ENCODE measurements around the gene PVRIG. TPM values are rescaled to one million over a fixed set of nuclear protein-coding genes. Genes with fewer than 3 reads are reported as not detected.
"Not testable (repeated sequence)": the region's sequence is repeated elsewhere in the genome, so short reads cannot be mapped to it uniquely, and the experiment has no call there.

The PVRIG gene
- total RNA-seq, 1 donor from 2014 or later = not detected

DNA sequence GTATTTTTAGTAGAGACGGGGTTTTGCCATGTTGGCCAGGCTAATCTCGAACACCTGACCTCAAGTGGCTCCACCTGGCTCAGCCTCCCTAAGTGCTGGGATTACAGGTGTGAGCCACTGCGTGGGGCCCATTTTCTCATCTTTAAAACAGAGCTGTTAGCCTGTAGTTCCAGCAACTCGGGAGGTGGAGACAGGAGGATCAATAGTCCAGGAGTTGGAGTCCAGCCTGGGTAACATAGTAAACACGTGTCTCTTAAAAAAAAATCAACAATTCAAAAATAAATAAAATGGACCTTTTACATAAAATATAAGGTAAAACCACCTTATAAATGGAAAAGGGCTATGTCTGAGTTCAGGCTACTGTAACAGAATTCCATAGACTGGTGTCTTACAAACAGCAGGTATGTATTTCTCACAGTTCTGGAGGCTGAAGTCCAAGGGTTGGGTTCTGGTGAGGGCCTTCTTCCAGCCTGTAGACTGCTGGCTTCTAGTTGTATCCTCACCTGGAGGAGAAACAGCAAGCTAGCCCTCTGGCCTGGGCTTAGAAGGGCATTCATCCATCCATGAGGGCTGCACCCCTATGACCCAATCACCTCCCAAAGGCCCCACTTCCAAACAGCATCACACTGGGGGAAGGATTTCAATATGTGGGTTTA lies 7.0 kb upstream of the PVRIG start:
- no peak overlapping the region for H3K4me3 ChIP-seq (ENCODE audit: insufficient read depth, low read depth, low read length)
- no peak for TF ChIP-seq EZH2 (IDR thresholded peaks at IDR 0.05; ENCODE audit: insufficient read depth, low read length)
- TF ChIP-seq, protein P1, sequence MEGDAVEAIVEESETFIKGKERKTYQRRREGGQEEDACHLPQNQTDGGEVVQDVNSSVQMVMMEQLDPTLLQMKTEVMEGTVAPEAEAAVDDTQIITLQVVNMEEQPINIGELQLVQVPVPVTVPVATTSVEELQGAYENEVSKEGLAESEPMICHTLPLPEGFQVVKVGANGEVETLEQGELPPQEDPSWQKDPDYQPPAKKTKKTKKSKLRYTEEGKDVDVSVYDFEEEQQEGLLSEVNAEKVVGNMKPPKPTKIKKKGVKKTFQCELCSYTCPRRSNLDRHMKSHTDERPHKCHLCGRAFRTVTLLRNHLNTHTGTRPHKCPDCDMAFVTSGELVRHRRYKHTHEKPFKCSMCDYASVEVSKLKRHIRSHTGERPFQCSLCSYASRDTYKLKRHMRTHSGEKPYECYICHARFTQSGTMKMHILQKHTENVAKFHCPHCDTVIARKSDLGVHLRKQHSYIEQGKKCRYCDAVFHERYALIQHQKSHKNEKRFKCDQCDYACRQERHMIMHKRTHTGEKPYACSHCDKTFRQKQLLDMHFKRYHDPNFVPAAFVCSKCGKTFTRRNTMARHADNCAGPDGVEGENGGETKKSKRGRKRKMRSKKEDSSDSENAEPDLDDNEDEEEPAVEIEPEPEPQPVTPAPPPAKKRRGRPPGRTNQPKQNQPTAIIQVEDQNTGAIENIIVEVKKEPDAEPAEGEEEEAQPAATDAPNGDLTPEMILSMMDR (IDR thresholded peaks at IDR 0.05; ENCODE audit: insufficient read depth, low read depth, low read length) = no peak
- no peak overlapping the region for H2AFZ ChIP-seq (ENCODE audit: low read depth, low read length)
- no peak for DNase-seq (ENCODE audit: low read depth)
- peaks cover 2% of the 10 kb centered on the region for H3K36me3 Mint-ChIP-seq (ENCODE audit: low read depth, unreplicated experiment)
- H3K79me2 ChIP-seq (ENCODE audit: insufficient read depth, low read length) = no peaks in the 10 kb centered on the region
- H3K4me3 Mint-ChIP-seq (ENCODE audit: unreplicated experiment) = no peak overlapping the region
- no peaks in the 10 kb centered on the region for H4K20me1 ChIP-seq (ENCODE audit: insufficient read depth, low read length)
- peaks cover 10% of the 10 kb centered on the region for H3K27me3 Mint-ChIP-seq (ENCODE audit: low read depth, unreplicated experiment)
- H3K9me3 ChIP-seq (ENCODE audit: insufficient read depth, low read depth, low read length) = no peaks in the 10 kb centered on the region
- peaks cover 7% of the 10 kb centered on the region for H3K4me1 Mint-ChIP-seq (ENCODE audit: low read depth, unreplicated experiment)
- H3K4me2 ChIP-seq (ENCODE audit: low read length) = no peak overlapping the region
- no peak overlapping the region for H3K9ac ChIP-seq (ENCODE audit: low read length)
- H3K27me3 ChIP-seq (ENCODE audit: insufficient read depth, low read length) = no peaks in the 10 kb centered on the region
- H3K9me3 Mint-ChIP-seq (ENCODE audit: unreplicated experiment) = peaks cover 3% of the 10 kb centered on the region
- H3K27ac ChIP-seq (ENCODE audit: low read depth, low read length) = no peak overlapping the region
- no peaks in the 10 kb centered on the region for H3K4me1 ChIP-seq (ENCODE audit: insufficient read depth, low read length)
- FAIRE-seq = no peak
- no peaks in the 10 kb centered on the region for H3K36me3 ChIP-seq (ENCODE audit: insufficient read depth, low read length)
- H3K27ac Mint-ChIP-seq (ENCODE audit: unreplicated experiment) = no peak overlapping the region

DNA sequence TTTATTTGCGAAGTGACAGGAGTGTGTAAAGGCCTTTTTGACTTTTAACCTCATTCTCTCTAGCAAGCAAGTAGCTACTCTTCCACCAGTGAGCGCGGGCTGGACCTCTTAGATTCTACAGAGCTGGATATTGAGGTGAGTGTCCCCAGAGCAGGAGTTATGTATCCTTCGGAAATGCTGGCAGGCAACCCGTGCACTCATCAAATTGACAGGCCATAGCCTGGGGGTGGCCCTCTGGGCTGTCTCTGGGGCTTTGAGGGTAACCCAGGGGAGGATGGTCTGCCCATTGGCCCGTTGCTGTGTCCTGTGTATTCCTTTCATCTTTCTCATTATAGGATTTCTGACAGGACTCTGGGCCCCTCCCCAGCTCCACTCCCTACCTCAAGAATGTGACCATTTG lies 6.1 kb upstream of the PVRIG start:
- no peaks in the 10 kb centered on the region for H3K79me2 ChIP-seq (ENCODE audit: insufficient read depth, low read length)
- Mint-ChIP-seq H3K36me3 (ENCODE audit: low read depth, unreplicated experiment) (no peaks in the 10 kb centered on the region), H3K4me3 (ENCODE audit: unreplicated experiment) (no peak overlapping the region), H3K27me3 (ENCODE audit: low read depth, unreplicated experiment) (peaks cover 10% of the 10 kb centered on the region), H3K27ac (ENCODE audit: unreplicated experiment) (no peak overlapping the region), H3K4me1 (ENCODE audit: low read depth, unreplicated experiment) (peaks cover 7% of the 10 kb centered on the region), H3K9me3 (ENCODE audit: unreplicated experiment) (peaks cover 3% of the 10 kb centered on the region)
- no peaks in the 10 kb centered on the region for H3K4me1 ChIP-seq (ENCODE audit: insufficient read depth, low read length)
- TF ChIP-seq, protein P1 (IDR thresholded peaks at IDR 0.05; ENCODE audit: insufficient read depth, low read depth, low read length) = no peak
- no peak for TF ChIP-seq EZH2 (IDR thresholded peaks at IDR 0.05; ENCODE audit: insufficient read depth, low read length)
- H3K4me2 ChIP-seq (ENCODE audit: low read length) = no peak overlapping the region
- no peak overlapping the region for H3K27ac ChIP-seq (ENCODE audit: low read depth, low read length)
- H3K4me3 ChIP-seq (ENCODE audit: insufficient read depth, low read depth, low read length) = no peak overlapping the region
- no peak for FAIRE-seq
- H3K36me3 ChIP-seq (ENCODE audit: insufficient read depth, low read length) = no peaks in the 10 kb centered on the region
- DNase-seq (ENCODE audit: low read depth) = no peak
- no peak overlapping the region for H3K9ac ChIP-seq (ENCODE audit: low read length)
- H3K9me3 ChIP-seq (ENCODE audit: insufficient read depth, low read depth, low read length) = no peaks in the 10 kb centered on the region
- no peaks in the 10 kb centered on the region for H4K20me1 ChIP-seq (ENCODE audit: insufficient read depth, low read length)
- H2AFZ ChIP-seq (ENCODE audit: low read depth, low read length) = no peak overlapping the region
- no peaks in the 10 kb centered on the region for H3K27me3 ChIP-seq (ENCODE audit: insufficient read depth, low read length)

DNA sequence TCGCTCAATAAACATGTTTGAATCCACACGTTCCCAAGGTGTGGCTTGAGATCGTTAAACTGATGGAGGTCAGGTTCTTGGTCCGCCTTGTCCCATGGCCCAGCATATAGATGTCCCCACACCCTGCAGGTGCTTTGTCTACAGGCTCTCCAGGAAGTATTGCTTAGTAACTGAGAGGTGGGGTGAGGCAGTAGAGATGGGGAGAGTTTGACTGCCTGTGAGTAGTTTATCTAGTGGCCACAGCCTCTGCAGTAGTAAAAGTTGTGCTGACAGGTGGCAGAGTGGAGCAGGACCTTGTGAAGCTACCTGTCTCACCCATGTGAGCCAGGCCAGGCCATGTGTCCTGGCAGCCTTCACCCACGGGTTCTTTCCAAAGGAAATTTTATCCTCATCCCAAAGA lies 5.4 kb upstream of the PVRIG start:
- not testable (repeated sequence) for H3K4me3 ChIP-seq (ENCODE audit: insufficient read depth, low read depth, low read length); H3K4me2 ChIP-seq (ENCODE audit: low read length); H3K9ac ChIP-seq (ENCODE audit: low read length); FAIRE-seq; H3K27ac ChIP-seq (ENCODE audit: low read depth, low read length); DNase-seq (ENCODE audit: low read depth); H4K20me1 ChIP-seq (ENCODE audit: insufficient read depth, low read length); H3K27me3 ChIP-seq (ENCODE audit: insufficient read depth, low read length); H3K79me2 ChIP-seq (ENCODE audit: insufficient read depth, low read length); H2AFZ ChIP-seq (ENCODE audit: low read depth, low read length); H3K4me3 Mint-ChIP-seq (ENCODE audit: unreplicated experiment); H3K9me3 Mint-ChIP-seq (ENCODE audit: unreplicated experiment); H3K9me3 ChIP-seq (ENCODE audit: insufficient read depth, low read depth, low read length); H3K36me3 Mint-ChIP-seq (ENCODE audit: low read depth, unreplicated experiment); H3K27ac Mint-ChIP-seq (ENCODE audit: unreplicated experiment); H3K4me1 ChIP-seq (ENCODE audit: insufficient read depth, low read length); H3K36me3 ChIP-seq (ENCODE audit: insufficient read depth, low read length); H3K4me1 Mint-ChIP-seq (ENCODE audit: low read depth, unreplicated experiment)
- peaks cover 10% of the 10 kb centered on the region for H3K27me3 Mint-ChIP-seq (ENCODE audit: low read depth, unreplicated experiment)

All from astrocyte (in vitro differentiated cells and primary cell).